Measurements from ENCODE around the gene NPBWR2.

DNA sequence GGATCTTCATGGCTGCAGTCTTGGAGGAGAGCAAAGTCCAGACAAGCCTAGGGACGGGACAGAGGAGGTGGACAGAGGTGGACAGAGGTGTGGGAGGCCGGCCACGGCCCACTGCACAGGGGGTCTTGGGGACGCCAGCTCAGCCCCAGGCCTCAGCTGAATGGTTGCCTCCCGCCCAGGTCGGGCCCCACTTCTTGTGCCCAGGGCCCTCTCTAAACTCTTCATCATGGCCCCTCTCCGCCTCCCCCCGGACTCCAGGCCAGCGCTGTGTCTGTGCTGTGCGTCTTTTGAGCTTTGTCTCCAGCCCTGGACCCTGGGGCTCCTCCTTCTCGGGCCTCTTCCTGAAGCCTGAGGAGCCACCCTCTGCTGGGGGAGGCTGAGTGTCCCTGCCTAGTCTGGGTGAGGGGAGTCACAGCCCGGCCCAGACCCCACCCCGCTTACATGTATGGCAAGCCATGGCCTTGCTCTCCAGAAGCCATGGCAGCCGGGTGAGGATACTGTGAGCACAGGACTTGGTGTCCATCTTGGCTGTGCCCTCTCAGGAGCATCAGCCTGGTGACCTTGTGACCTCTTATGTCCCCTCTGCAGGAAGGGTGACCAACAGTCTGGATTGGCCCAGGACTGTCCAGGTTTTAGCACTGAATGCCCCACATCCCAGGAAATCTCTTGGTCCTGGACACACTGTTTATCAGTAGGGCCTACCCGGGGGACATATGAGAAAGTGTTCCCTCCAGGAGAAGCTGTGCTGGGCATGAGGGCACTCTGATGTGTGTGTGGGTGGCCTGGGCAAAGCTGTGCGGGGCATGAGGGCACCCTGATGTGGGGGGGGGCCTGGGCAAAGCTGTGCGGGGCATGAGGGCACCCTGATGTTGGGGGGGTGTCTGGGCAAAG lies 9.4 kb upstream of the NPBWR2 start:
- no peak for TF ChIP-seq EP300 (IDR thresholded peaks at IDR 0.05)
- TF ChIP-seq CTCF (IDR thresholded peaks at IDR 0.05) = no peak
- TF ChIP-seq POLR2A (IDR thresholded peaks at IDR 0.05) = no peak
